Aorta (tissue), 5 donors: ENCODE data around the gene C2CD2. TPM values are rescaled to one million over a fixed set of nuclear protein-coding genes. Genes with fewer than 3 reads are reported as not detected.
"Not testable (repeated sequence)": the region's sequence is repeated elsewhere in the genome, so short reads cannot be mapped to it uniquely, and the experiment has no call there.

Source experiments
- ATAC-seq: fragments of 200-7000 bp; cut with Tn5 transposase; one replicate; pipeline ENCODE4 v1.9.1; 2022; ENCODE audit warnings: moderate library complexity; ENCODE audit not compliant: low FRiP score
- DNase-seq, 2 donors: peaks; one replicate each; pipeline ENCODE4 v3.0.0-alpha.2; 2020
- H3K27ac ChIP-seq, 2 donors: one replicate each; pipeline ENCODE4 v1.5.1; 2013; ENCODE audit warnings: low read length in 2 of 2, mild to moderate bottlenecking in 2 of 2, moderate library complexity in 2 of 2, control low read depth in 1 of 2, inconsistent platforms in 1 of 2, low read depth in 1 of 2
- H3K27me3 ChIP-seq, 2 donors: one replicate each; pipeline ENCODE4 v1.6.1; 2013; ENCODE audit warnings: control low read depth in 1 of 2, low read length in 1 of 2, mild to moderate bottlenecking in 1 of 2, moderate library complexity in 1 of 2; ENCODE audit not compliant: insufficient read depth in 2 of 2, control insufficient read depth in 1 of 2
- H3K36me3 ChIP-seq, 2 donors: one replicate each; pipeline ENCODE4 v1.6.1; 2013; ENCODE audit warnings: control low read depth in 1 of 2, low read length in 1 of 2, mild to moderate bottlenecking in 1 of 2; ENCODE audit not compliant: insufficient read depth in 2 of 2, control insufficient read depth in 1 of 2
- H3K4me1 ChIP-seq, 2 donors: one replicate each; pipeline ENCODE4 v1.6.1; 2013; ENCODE audit warnings: low read length in 2 of 2, control low read depth in 1 of 2, mild to moderate bottlenecking in 1 of 2, moderate library complexity in 1 of 2; ENCODE audit not compliant: insufficient read depth in 2 of 2, control insufficient read depth in 1 of 2
- H3K4me3 ChIP-seq, 2 donors: one replicate each; pipeline ENCODE4 v1.5.1; 2013; ENCODE audit warnings: low read length in 2 of 2, control low read depth in 1 of 2, mild to moderate bottlenecking in 1 of 2
- H3K9me3 ChIP-seq: one replicate; pipeline ENCODE4 v1.6.1; 2013; ENCODE audit warnings: mild to moderate bottlenecking, low read length; ENCODE audit not compliant: control insufficient read depth
- WGBS, 2 donors: extraction: QIAGEN DNeasy Blood & Tissue Kit; methylation state at CpG; one replicate each; pipeline ENCODE4 v1.1.7; 2013; 5-methylcytosine and 5-hydroxymethylcytosine counted together
- intact Hi-C, 2 donors: fragments of 100-400 bp; cut with DNase I; formaldehyde crosslinking; loops; one replicate each; pipeline versions ENCODE4 v1.14.2 to v1.15.0; 2022
- long read RNA-seq, 2 donors: library from polyadenylated mRNA; unstranded; transcript quantifications; one replicate each; pipeline ENCODE4 v2.0.0, GENCODE V29; 2020 to 2021
- polyA plus RNA-seq, 2 donors: library from polyadenylated mRNA; stranded (reverse); fragments of 200-250 nt; gene quantifications; one replicate each; pipeline ENCODE4 v1.2.3, GENCODE V29; 2013
- total RNA-seq, 2 donors: library from RNA; stranded (reverse); fragmentation: NEBNext Ultra II Directional; extraction: Animal tissue kit (Norgen Biotek cat#: 25700); gene quantifications; one replicate each; pipeline ENCODE4 v1.2.1, GENCODE V29; 2021
- donor health status: healthy with polysubstance abuse.
- donor health status: Bipolar disorder and iron deficiency.
- donor health status: DM: no; HTN: no; CAD: no.
- donor health status: DM: no; HTN: no; CAD: no.
- donor health status: DM: yes; HTN: yes; CAD: no.

Gene C2CD2
- total RNA-seq (10 to 100 TPM; 56.8 to 59.8 TPM), polyA plus RNA-seq (10 to 100 TPM; 25.5 to 38.9 TPM)
- long read RNA-seq, donor 1, partial matches to known transcripts = 0 of 36 reads
- long read RNA-seq, donor 1, other reads (novel, unspliced or antisense) = 35 of 36 reads
- long read RNA-seq, donor 2, full-length matches to known transcripts = 11 of 50 reads
- long read RNA-seq, donor 2, partial matches to known transcripts = 16 of 50 reads
- long read RNA-seq, donor 2, other reads (novel, unspliced or antisense) = 23 of 50 reads

DNA sequence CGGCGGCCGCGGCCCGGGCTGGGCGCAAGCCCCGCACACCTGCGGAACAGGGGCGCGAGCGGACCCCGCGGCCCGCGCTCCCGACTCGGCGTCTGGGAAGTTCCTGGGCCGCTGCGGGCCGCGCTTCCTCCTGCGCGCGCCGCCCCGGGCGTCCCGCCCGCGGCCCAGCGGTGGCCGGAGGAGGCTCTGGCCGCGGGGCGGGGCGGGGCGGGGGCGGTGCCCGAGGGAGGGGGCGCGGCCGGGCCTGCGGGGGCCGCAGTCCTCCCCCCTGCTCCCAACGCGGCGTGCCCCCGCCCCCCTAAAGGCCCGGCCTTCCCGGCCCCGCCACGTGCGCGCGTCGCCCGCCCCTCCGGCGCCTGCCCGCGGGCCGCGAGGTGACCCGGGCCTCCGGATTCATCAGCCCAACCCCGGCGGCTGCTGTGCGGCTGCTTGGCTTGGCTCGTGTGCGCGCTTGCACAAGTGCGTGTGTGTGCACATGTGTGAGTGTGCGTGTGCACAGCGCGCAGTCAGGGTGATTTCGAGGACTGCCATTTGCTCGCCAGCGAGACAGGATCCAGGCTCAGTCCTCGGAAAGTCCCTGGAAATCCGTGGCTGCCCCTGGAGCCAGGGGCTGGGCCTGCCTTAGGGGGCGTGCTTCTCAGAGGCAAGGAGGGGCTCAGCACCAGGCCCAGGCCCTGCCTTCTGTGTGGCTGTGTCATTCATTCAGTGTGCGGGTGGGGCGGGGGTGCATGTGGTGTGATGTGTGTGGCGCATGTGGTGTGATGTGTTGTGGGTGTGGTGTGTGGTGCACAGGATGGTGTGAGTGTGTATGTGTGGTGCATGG is at the start of gene C2CD2:
Gene C2CD2, minus strand, starts transcription at position 188 of the 823 bp plus-strand sequence. CDS start 370 bp downstream, outside the sequence.
- H3K27ac ChIP-seq = peak within 1 kb of the TSS in 1 of 2 donors; percentile 78
- no peaks in the 10 kb centered on the region for H3K27me3 ChIP-seq
- no peaks in the 10 kb centered on the region for H3K36me3 ChIP-seq
- intact Hi-C loops = loop anchor here (1.0 to 5.0 kb wide), 2 partner anchors 56 to 342 kb away; partner anchors contain the start of gene ZBTB21 (in 1 of the 2)
- H3K9me3 ChIP-seq = no peaks in the 10 kb centered on the region
- WGBS, 2 donors = 4 to 7% methylated on average over 45 to 85 of the region's 85 CpGs
- no peaks in the 10 kb centered on the region for H3K4me1 ChIP-seq
- ATAC-seq (peak; percentile 89), DNase-seq (peak; percentile 83 to 92)
- H3K4me3 ChIP-seq = peak within 1 kb of the TSS; percentile 76 to 78

DNA sequence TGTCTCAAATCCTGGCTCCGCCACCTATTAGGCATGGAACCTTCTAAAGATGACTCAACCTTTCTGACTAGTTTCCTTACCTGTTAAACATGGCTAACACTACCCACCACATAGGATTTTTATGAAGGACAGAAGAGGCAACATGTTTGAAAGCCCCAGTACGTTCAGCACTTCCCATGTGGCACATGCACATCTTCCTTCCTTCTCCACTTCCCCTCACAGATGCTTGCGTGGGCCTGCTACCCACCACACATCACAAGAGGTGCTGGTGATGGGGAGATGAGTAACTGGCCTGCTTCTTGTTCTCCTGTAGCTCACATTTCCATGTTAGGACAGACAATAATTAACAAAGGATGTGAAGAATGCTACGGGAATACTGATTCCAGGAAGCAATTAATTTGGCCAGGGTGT is 49.2 kb upstream of the C2CD2 start:
- Histone ChIP-seq H3K36me3 (peaks cover 0 to 3% of the 10 kb centered on the region in 2 donors), H3K27me3 (no peaks in the 10 kb centered on the region), H3K4me1 (peaks cover 5% of the 10 kb centered on the region in 2 donors), H3K9me3 (no peaks in the 10 kb centered on the region), H3K27ac (peak overlapping the region in 1 of 2 donors; percentile 17), H3K4me3 (no peak overlapping the region)
- 87 to 90% methylated on average over 4 of the region's 4 CpGs for WGBS, 2 donors
- intact Hi-C loops = loop anchor here in 1 of 2 donors (10.0 kb wide), 1 partner anchor 128 kb away; the partner anchor contains the start of gene PRDM15
- DNase-seq (no peak), ATAC-seq (no peak)

- Histone ChIP-seq H3K36me3 (peaks cover 2 to 3% of the 10 kb centered on the region in 2 donors), H3K9me3 (no peaks in the 10 kb centered on the region), H3K4me3 (no peak overlapping the region), H3K27me3 (no peaks in the 10 kb centered on the region), H3K4me1 (peaks cover 4 to 5% of the 10 kb centered on the region in 2 donors), H3K27ac (no peak overlapping the region)
- no peak for DNase-seq
- WGBS, 2 donors = 78 to 80% methylated on average over 14 of the region's 14 CpGs
- intact Hi-C loops = loop anchor here in 1 of 2 donors (10.0 kb wide), 1 partner anchor 128 kb away; the partner anchor contains the start of gene PRDM15
- ATAC-seq = no peak
These were observed 48.7 kb upstream of the C2CD2 start for GRCh38 chr21:42002421-42002958.

DNA sequence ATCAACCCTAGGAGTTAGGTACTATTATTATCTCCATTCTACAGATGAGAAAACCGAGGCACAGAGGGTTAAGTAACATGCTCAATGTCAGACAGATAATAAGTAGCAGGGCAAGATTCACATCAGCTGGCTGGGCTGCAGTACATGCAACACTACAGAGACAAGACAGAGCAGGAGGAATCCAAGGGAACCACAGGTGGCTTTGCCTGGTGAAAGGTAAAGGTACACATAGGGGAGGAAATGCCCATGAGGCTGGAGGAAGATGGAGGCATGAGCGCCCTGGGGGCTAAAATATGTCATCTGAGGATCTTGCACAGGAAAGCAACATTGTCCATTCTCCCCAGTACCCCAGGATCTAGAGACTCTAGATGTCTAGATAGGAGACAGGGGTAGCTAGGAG is 48.0 kb upstream of the C2CD2 start:
- intact Hi-C loops = loop anchor here in 1 of 2 donors (10.0 kb wide), 1 partner anchor 127 kb away; the partner anchor contains the start of gene PRDM15
- WGBS, 2 donors = 96 to 98% methylated on average over 2 of the region's 2 CpGs
- H3K9me3 ChIP-seq = no peaks in the 10 kb centered on the region
- no peak overlapping the region for H3K4me3 ChIP-seq
- H3K27ac ChIP-seq = no peak overlapping the region
- H3K27me3 ChIP-seq = no peaks in the 10 kb centered on the region
- ATAC-seq (no peak), DNase-seq (no peak)
- peaks cover 4 to 5% of the 10 kb centered on the region in 2 donors for H3K4me1 ChIP-seq
- H3K36me3 ChIP-seq = peaks cover 2 to 3% of the 10 kb centered on the region in 2 donors

- Histone ChIP-seq H3K27ac (no peak overlapping the region), H3K27me3 (no peaks in the 10 kb centered on the region), H3K4me1 (peaks cover 4 to 5% of the 10 kb centered on the region in 2 donors), H3K4me3 (no peak overlapping the region), H3K36me3 (peaks cover 2 to 3% of the 10 kb centered on the region in 2 donors), H3K9me3 (no peaks in the 10 kb centered on the region)
- no peak for DNase-seq
- WGBS, 2 donors = 94 to 96% methylated on average over 4 of the region's 4 CpGs
- intact Hi-C loops = loop anchor here in 1 of 2 donors (10.0 kb wide), 1 partner anchor 126 kb away; the partner anchor contains the start of gene PRDM15
- no peak for ATAC-seq
These were observed 47.1 kb upstream of the C2CD2 start for GRCh38 chr21:42000908-42001307.

- peaks cover 2 to 3% of the 10 kb centered on the region in 2 donors for H3K36me3 ChIP-seq
- WGBS, 2 donors = 90 to 96% methylated on average over 1 of the region's 1 CpG
- H3K27ac ChIP-seq = peak overlapping the region in 1 of 2 donors; percentile 44
- H3K4me1 ChIP-seq = peaks cover 0 to 6% of the 10 kb centered on the region in 2 donors
- H3K9me3 ChIP-seq = no peaks in the 10 kb centered on the region
- no peak for DNase-seq
- H3K4me3 ChIP-seq = no peak overlapping the region
- ATAC-seq = no peak
- intact Hi-C loops = no loop called here
- H3K27me3 ChIP-seq = no peaks in the 10 kb centered on the region
These were observed 43.8 kb upstream of the C2CD2 start for GRCh38 chr21:41997657-41998056.

DNA sequence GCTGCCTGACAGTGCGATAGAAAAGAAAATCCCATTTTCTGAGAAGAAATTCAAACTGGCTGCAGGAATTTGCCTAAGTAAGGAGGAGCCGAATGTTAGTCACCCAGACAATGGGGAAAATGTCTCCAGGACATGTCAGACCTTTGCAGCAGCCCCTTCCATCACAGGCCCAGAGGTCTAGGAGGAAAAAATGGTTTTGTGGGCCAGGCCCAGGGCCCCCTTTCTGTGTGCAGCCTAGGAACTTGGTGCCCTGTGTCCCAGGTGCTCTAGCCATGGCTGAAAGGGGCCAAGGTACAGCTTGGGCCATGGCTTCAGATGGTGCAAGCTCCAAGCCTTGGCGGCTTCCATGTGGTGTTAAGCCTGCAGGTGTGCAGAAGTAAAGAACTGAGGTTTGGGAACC is 41.8 kb upstream of the C2CD2 start:
- Histone ChIP-seq H3K9me3 (no peaks in the 10 kb centered on the region), H3K4me1 (peaks cover 0 to 4% of the 10 kb centered on the region in 2 donors), H3K27ac (no peak overlapping the region), H3K4me3 (no peak overlapping the region), H3K27me3 (no peaks in the 10 kb centered on the region), H3K36me3 (peaks cover 0 to 5% of the 10 kb centered on the region in 2 donors)
- intact Hi-C loops = no loop called here
- DNase-seq = no peak
- no peak for ATAC-seq
- WGBS, 2 donors = 98 to 99% methylated on average over 3 of the region's 3 CpGs

DNA sequence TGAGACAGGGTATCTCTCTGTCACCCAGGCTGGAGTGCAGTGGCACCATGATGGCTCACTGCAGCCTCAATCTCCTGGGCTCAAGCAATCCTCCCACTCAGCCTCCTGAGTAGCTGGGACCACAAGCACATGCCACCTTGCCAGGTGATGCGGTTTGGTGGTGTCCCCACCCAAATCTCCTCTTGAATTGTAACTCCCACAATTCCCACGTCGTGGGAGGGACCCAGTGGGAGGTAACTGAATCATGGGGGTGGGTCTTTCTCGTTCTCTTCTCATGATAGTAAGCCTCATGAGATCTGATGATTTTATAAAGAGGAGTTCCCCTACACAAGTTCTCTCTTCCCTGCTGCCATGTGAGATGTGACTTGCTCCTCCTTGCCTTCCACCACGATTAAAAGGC is 40.8 kb upstream of the C2CD2 start:
- H3K36me3 ChIP-seq, DNase-seq, H3K9me3 ChIP-seq, H3K4me1 ChIP-seq, H3K4me3 ChIP-seq, H3K27me3 ChIP-seq, intact Hi-C loops, ATAC-seq: not testable (repeated sequence)
- peak overlapping the region in 1 of 2 donors; percentile 34 for H3K27ac ChIP-seq
- WGBS, 2 donors = 94 to 96% methylated on average over 5 of the region's 5 CpGs
